K562 (cell line): ENCODE measurements around the gene TBXAS1. TPM values are rescaled to one million over a fixed set of nuclear protein-coding genes. Genes with fewer than 3 reads are reported as not detected.

Experiments used
- BDP1 ChIP-seq: IDR thresholded peaks from 3 replicates; pipeline ENCODE4 v1.6.1; 2011; ENCODE audit not compliant: insufficient read length, insufficient read depth
- BMI1 ChIP-seq: fragments of 150-350 bp; IDR thresholded peaks from 2 replicates; pipeline ENCODE4 v1.6.1; 2014; ENCODE audit warnings: low read length
- CBX1 ChIP-seq: sonication (generic); IDR thresholded peaks from 2 replicates; pipeline ENCODE4 v1.6.1; 2016; ENCODE audit warnings: antibody characterized with exemption, low read depth, mild to moderate bottlenecking
- E2F1 ChIP-seq: sonication (generic); formaldehyde crosslinking; IDR thresholded peaks from 2 replicates; pipeline ENCODE4 v1.8.1; 2023; ENCODE audit warnings: mild to moderate bottlenecking, missing genetic modification reagents, moderate library complexity
- EWSR1 ChIP-seq: fragments of 450-650 bp; IDR thresholded peaks from 2 replicates; pipeline ENCODE4 v1.6.1; 2018; ENCODE audit warnings: borderline replicate concordance, mild to moderate bottlenecking, low read depth, moderate library complexity; ENCODE audit not compliant: partially characterized antibody
- GATA2 ChIP-seq: sonication (generic); formaldehyde crosslinking; IDR thresholded peaks from 2 replicates; pipeline ENCODE4 v1.4.0; 2020; ENCODE audit warnings: mild to moderate bottlenecking, missing genetic modification reagents
- HEY1 ChIP-seq: fragments of 250-450 bp; sonication (Bioruptor Pico); IDR thresholded peaks from 2 replicates; pipeline ENCODE4 v1.5.0; 2020; ENCODE audit warnings: mild to moderate bottlenecking, moderate library complexity, borderline replicate concordance
- HOMEZ ChIP-seq: fragments of 250-450 bp; sonication (Bioruptor Pico); IDR thresholded peaks from 2 replicates; pipeline ENCODE4 v1.4.0; 2020; ENCODE audit warnings: mild to moderate bottlenecking, moderate library complexity
- ILK ChIP-seq: fragments of 450-650 bp; IDR thresholded peaks from 2 replicates; pipeline ENCODE4 v1.6.1; 2016; ENCODE audit warnings: missing genetic modification characterization, low read depth, mild to moderate bottlenecking, missing compliant biosample characterization, moderate library complexity, borderline replicate concordance
- MTF1 ChIP-seq: fragments of 250-450 bp; sonication (Bioruptor Pico); IDR thresholded peaks from 2 replicates; pipeline ENCODE4 v1.9.0; 2021; ENCODE audit warnings: moderate library complexity, mild to moderate bottlenecking, inconsistent platforms, borderline replicate concordance
- NFE2 ChIP-seq: IDR thresholded peaks from 2 replicates; pipeline ENCODE4 v1.6.1; 2014; ENCODE audit warnings: antibody characterized with exemption, low read depth
- NR2C1 ChIP-seq, 2 experiments: fragments of 450-650 bp; IDR thresholded peaks; 2 replicates each; pipeline ENCODE4 v1.6.1; 2017; ENCODE audit warnings: mild to moderate bottlenecking in 2 of 2, antibody characterized with exemption in 1 of 2, inconsistent platforms in 1 of 2, missing compliant biosample characterization in 1 of 2, missing genetic modification characterization in 1 of 2
- SLC30A9 ChIP-seq: fragments of 250-450 bp; sonication (Bioruptor Pico); IDR thresholded peaks from 2 replicates; pipeline ENCODE4 v1.8.0; 2022; ENCODE audit warnings: mild to moderate bottlenecking, moderate library complexity
- STAT5B ChIP-seq: fragments of 250-450 bp; sonication (Bioruptor Pico); IDR thresholded peaks from 2 replicates; pipeline ENCODE4 v1.8.0; 2021; ENCODE audit warnings: mild to moderate bottlenecking, inconsistent platforms
- XRCC5 ChIP-seq: fragments of 200-400 bp; formaldehyde crosslinking; IDR thresholded peaks from 2 replicates; pipeline ENCODE4 v1.6.1; 2017; ENCODE audit warnings: low read depth, mild to moderate bottlenecking, low read length
- ZBTB33 ChIP-seq: sonication (generic); formaldehyde crosslinking; IDR thresholded peaks from 2 replicates; pipeline ENCODE4 v1.8.1; 2023; ENCODE audit warnings: mild to moderate bottlenecking, missing genetic modification reagents
- ZBTB5 ChIP-seq: fragments of 450-650 bp; IDR thresholded peaks from 2 replicates; pipeline ENCODE4 v1.6.1; 2017; ENCODE audit warnings: antibody characterized with exemption
- ZNF212 ChIP-seq: fragments of 450-650 bp; formaldehyde crosslinking; IDR thresholded peaks from 2 replicates; pipeline ENCODE4 v1.4.0; 2020; ENCODE audit warnings: mild to moderate bottlenecking
- ZNF347 ChIP-seq: fragments of 450-650 bp; formaldehyde crosslinking; IDR thresholded peaks from 2 replicates; pipeline ENCODE4 v1.4.0; 2020; ENCODE audit warnings: low read depth, mild to moderate bottlenecking, moderate library complexity
- ZNF586 ChIP-seq: fragments of 450-650 bp; formaldehyde crosslinking; conservative IDR thresholded peaks from 2 replicates; pipeline ENCODE4 v1.4.0; 2020; ENCODE audit warnings: mild to moderate bottlenecking, moderate library complexity
- ZNF717 ChIP-seq: fragments of 250-450 bp; sonication (Bioruptor Pico); IDR thresholded peaks from 2 replicates; pipeline ENCODE4 v1.5.0; 2021
- polyA plus RNA-seq, 8 experiments: library from polyadenylated mRNA; depleted of rRNA in 4 of 8; stranded (reverse) in 5 of 8; unstranded in 3 of 8; fragments of >200 nt; fragmentation: Nextera tagmentation in 2 of 8; fragmentation: Illumina TruSeq in 1 of 8; extraction: Ambion mirVana in 2 of 8; extraction: Trizol in 1 of 8; gene quantifications; 2 replicates each; pipeline versions ENCODE4 v1.2.1 to v1.2.3, GENCODE V29; 2011 to 2014; ENCODE audit warnings: inconsistent platforms in 1 of 8, missing spikeins in 1 of 8
- total RNA-seq, 7 experiments: library from RNA; depleted of rRNA in 6 of 7; stranded (reverse); fragments of >200 nt in 6 of 7; fragmentation: Illumina TruSeq in 2 of 7; extraction: Trizol in 2 of 7; gene quantifications; 2 replicates each; pipeline versions ENCODE4 v1.2.1 to v1.2.3, GENCODE V29; 2011 to 2021; ENCODE audit warnings: low replicate concordance in 1 of 7

TBXAS1 gene
- total and polyA plus RNA-seq, 9 of the 15 experiments (the other 6 are each of a cell fraction or from before 2014, with no cell fraction given): 1.1 to 8.3 (median 1.9) TPM

- TF ChIP-seq ZNF717 (no peak), ZBTB33 (CRISPR knock-in tag) (no peak), ZNF347 (CRISPR knock-in tag) (no peak), NR2C1 (IDR thresholded peaks at IDR 0.05) (no peak), NR2C1 (tag; IDR thresholded peaks at IDR 0.05) (peak; percentile 37; the same call in 1 of the 2 replicates), ZBTB5 (no peak), BMI1 (no peak), ZNF586 (CRISPR knock-in tag) (no peak), SLC30A9 (CRISPR knock-in tag) (no peak), NFE2 (peak; percentile 95), ILK (tag) (no peak), STAT5B (no peak), CBX1 (peak; percentile 66; the same call in 1 of the 2 replicates), BDP1 (no peak), MTF1 (no peak), HEY1 (CRISPR knock-in tag) (no peak), GATA2 (no peak), ZNF212 (no peak), E2F1 (CRISPR knock-in tag) (no peak), EWSR1 (no peak), HOMEZ (CRISPR knock-in tag) (no peak), XRCC5 (no peak)
Measured at GRCh38 chr7:139914306-139915267, 85.5 kb downstream of the TBXAS1 start (continued).
